ENCODE measurements around the gene JOSD1. TPM values are rescaled to one million over a fixed set of nuclear protein-coding genes. Genes with fewer than 3 reads are reported as not detected.

Gene JOSD1
- total RNA-seq, 1 donor = 86.1 TPM

DNA sequence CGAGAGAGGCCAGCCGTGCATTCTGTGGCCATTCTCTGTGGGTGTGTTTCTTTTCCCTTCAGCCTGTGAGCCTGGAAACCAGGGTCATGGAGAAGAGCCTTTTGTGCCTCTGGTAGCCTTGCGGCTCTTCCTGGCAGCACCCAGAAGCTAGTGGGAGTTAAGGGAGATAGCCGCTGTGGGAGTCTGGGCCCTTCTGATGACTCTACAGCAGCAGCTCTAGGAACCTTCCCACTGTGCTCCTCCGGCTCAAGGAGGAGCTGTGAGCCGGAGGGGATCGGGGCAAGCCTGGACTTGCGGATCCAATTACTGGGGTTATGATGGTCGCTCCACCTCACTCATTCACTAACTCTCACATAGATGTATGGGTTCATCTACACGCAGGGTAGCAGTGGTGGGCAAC is 15.5 kb upstream of the JOSD1 start:
- Histone ChIP-seq H4K20me1 (ENCODE audit: insufficient read depth, low read length) (peaks cover 37% of the 10 kb centered on the region), H3K79me2 (ENCODE audit: insufficient read depth, low read length) (peaks cover 73% of the 10 kb centered on the region), H3K36me3 (ENCODE audit: insufficient read depth, low read length) (peaks cover 29% of the 10 kb centered on the region), H3K4me3 (ENCODE audit: insufficient read depth, low read length) (no peak overlapping the region), H3K9me3 (ENCODE audit: low read depth, low read length) (no peaks in the 10 kb centered on the region), H3K27ac (ENCODE audit: low read depth, low read length) (no peak overlapping the region), H3K27me3 (ENCODE audit: insufficient read depth, low read length) (no peaks in the 10 kb centered on the region), H2AFZ (ENCODE audit: low read length) (no peak overlapping the region), H3K4me2 (ENCODE audit: insufficient read depth, low read length) (no peak overlapping the region), H3K4me1 (ENCODE audit: insufficient read depth, low read length) (peaks cover 13% of the 10 kb centered on the region)
- TF ChIP-seq, protein P1, sequence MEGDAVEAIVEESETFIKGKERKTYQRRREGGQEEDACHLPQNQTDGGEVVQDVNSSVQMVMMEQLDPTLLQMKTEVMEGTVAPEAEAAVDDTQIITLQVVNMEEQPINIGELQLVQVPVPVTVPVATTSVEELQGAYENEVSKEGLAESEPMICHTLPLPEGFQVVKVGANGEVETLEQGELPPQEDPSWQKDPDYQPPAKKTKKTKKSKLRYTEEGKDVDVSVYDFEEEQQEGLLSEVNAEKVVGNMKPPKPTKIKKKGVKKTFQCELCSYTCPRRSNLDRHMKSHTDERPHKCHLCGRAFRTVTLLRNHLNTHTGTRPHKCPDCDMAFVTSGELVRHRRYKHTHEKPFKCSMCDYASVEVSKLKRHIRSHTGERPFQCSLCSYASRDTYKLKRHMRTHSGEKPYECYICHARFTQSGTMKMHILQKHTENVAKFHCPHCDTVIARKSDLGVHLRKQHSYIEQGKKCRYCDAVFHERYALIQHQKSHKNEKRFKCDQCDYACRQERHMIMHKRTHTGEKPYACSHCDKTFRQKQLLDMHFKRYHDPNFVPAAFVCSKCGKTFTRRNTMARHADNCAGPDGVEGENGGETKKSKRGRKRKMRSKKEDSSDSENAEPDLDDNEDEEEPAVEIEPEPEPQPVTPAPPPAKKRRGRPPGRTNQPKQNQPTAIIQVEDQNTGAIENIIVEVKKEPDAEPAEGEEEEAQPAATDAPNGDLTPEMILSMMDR (IDR thresholded peaks at IDR 0.05; ENCODE audit: extremely low read depth, low read depth, low read length) = no peak
- DNase-seq (ENCODE audit: insufficient read length, low spot score, missing footprints) = no peak

DNA sequence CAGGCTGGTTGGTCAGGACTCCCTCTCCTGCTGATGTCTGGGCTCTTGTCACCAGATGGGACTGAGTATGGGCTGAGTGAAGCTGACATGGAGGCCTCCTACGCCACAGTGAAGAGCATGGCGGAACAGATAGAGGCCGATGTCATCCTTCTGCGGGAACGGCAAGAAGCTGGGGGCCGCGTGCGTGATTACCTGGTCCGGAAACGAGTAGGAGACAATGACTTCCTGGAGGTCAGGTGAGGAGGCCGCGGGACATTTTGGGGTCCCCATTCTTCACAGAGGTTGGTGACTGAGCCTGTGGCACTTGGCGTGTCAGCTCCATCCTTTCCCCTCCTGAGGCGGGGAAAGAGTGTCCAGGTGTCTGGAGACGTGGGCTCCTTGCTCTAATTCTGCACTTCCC is 15.1 kb upstream of the JOSD1 start:
- TF ChIP-seq, protein P1 (IDR thresholded peaks at IDR 0.05; ENCODE audit: extremely low read depth, low read depth, low read length) = no peak
- H3K27me3 ChIP-seq (ENCODE audit: insufficient read depth, low read length) = no peaks in the 10 kb centered on the region
- no peak for DNase-seq (ENCODE audit: insufficient read length, low spot score, missing footprints)
- no peak overlapping the region for H2AFZ ChIP-seq (ENCODE audit: low read length)
- H3K27ac ChIP-seq (ENCODE audit: low read depth, low read length) = no peak overlapping the region
- peaks cover 13% of the 10 kb centered on the region for H3K4me1 ChIP-seq (ENCODE audit: insufficient read depth, low read length)
- H3K4me3 ChIP-seq (ENCODE audit: insufficient read depth, low read length) = no peak overlapping the region
- peaks cover 26% of the 10 kb centered on the region for H3K36me3 ChIP-seq (ENCODE audit: insufficient read depth, low read length)
- H3K79me2 ChIP-seq (ENCODE audit: insufficient read depth, low read length) = peaks cover 77% of the 10 kb centered on the region
- no peaks in the 10 kb centered on the region for H3K9me3 ChIP-seq (ENCODE audit: low read depth, low read length)
- no peak overlapping the region for H3K4me2 ChIP-seq (ENCODE audit: insufficient read depth, low read length)
- peaks cover 40% of the 10 kb centered on the region for H4K20me1 ChIP-seq (ENCODE audit: insufficient read depth, low read length)

DNA sequence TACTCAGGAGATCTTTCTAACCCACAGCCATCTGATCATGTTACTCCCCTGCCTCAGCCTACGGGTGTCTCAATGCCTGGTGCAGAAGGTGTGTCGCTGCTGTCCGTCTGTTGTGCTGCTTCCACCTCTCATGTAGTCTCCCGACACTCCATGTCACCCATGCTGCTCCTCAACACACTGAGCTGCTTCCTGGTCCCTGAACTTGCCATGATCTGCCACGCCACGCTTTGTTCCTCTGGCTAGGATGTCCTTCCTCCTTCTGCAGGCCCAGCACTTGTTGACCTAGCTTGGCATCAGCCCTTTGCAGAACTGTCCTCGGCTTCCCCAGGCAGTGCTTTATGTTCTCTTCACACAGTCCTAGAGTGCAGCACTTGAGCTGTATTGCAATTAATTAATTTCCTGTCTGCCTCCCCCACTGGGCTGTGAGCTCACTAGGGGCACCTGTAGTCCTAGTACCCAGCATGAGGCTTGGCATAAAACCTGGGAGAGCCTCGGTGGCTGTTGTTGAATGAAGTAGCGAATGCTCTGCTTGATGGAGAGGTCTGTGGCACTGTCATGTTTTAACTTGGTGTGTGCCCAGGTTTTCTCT is 14.5 kb upstream of the JOSD1 start:
- TF ChIP-seq, protein P1 (IDR thresholded peaks at IDR 0.05; ENCODE audit: extremely low read depth, low read depth, low read length) = no peak
- peaks cover 77% of the 10 kb centered on the region for H3K79me2 ChIP-seq (ENCODE audit: insufficient read depth, low read length)

DNA sequence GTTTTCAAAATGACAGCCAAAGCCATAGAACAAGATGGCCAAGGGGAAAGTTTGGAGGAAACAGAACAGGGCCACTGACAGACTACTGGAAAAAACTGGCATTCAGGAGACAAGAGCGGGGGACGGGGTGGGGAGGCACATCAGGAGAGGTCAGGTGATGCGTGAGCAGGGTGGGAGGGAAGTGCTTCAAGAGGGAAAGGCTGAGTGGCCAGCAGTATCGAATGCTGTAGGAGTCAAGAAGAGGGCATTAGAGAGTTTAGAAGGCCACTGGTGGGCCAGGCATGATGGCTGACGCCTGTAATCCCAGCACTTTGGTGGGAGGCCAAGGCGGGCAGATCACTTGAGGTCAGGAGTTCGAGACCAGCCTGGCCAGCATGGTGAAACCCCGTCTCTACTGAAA is 13.2 kb upstream of the JOSD1 start:
- Histone ChIP-seq H4K20me1 (ENCODE audit: insufficient read depth, low read length) (peaks cover 56% of the 10 kb centered on the region), H3K27ac (ENCODE audit: low read depth, low read length) (no peak overlapping the region), H3K27me3 (ENCODE audit: insufficient read depth, low read length) (no peaks in the 10 kb centered on the region), H3K79me2 (ENCODE audit: insufficient read depth, low read length) (peaks cover 87% of the 10 kb centered on the region), H3K4me2 (ENCODE audit: insufficient read depth, low read length) (no peak overlapping the region), H3K4me1 (ENCODE audit: insufficient read depth, low read length) (peaks cover 12% of the 10 kb centered on the region), H3K9me3 (ENCODE audit: low read depth, low read length) (no peaks in the 10 kb centered on the region), H3K4me3 (ENCODE audit: insufficient read depth, low read length) (no peak overlapping the region), H2AFZ (ENCODE audit: low read length) (no peak overlapping the region), H3K36me3 (ENCODE audit: insufficient read depth, low read length) (peaks cover 33% of the 10 kb centered on the region)
- no peak for DNase-seq (ENCODE audit: insufficient read length, low spot score, missing footprints)
- TF ChIP-seq, protein P1 (IDR thresholded peaks at IDR 0.05; ENCODE audit: extremely low read depth, low read depth, low read length) = no peak

More for the DNA sequence above, 14.5 kb upstream of the JOSD1 start:
- H3K4me1 ChIP-seq (ENCODE audit: insufficient read depth, low read length) = peaks cover 13% of the 10 kb centered on the region
- no peak overlapping the region for H2AFZ ChIP-seq (ENCODE audit: low read length)
- no peak overlapping the region for H3K27ac ChIP-seq (ENCODE audit: low read depth, low read length)
- peaks cover 22% of the 10 kb centered on the region for H3K36me3 ChIP-seq (ENCODE audit: insufficient read depth, low read length)
- H3K4me3 ChIP-seq (ENCODE audit: insufficient read depth, low read length) = no peak overlapping the region
- no peak overlapping the region for H3K4me2 ChIP-seq (ENCODE audit: insufficient read depth, low read length)
- H3K9me3 ChIP-seq (ENCODE audit: low read depth, low read length) = no peaks in the 10 kb centered on the region
- no peaks in the 10 kb centered on the region for H3K27me3 ChIP-seq (ENCODE audit: insufficient read depth, low read length)
- peaks cover 46% of the 10 kb centered on the region for H4K20me1 ChIP-seq (ENCODE audit: insufficient read depth, low read length)
- DNase-seq (ENCODE audit: insufficient read length, low spot score, missing footprints) = no peak

Measured in osteoblast (primary cell).